NCI-H2171 (cell line): Measurements from ENCODE around the gene DNER.
"Not testable (repeated sequence)": the region's sequence is repeated elsewhere in the genome, so short reads cannot be mapped to it uniquely, and the experiment has no call there.

Source experiments
- DNase-seq: peaks from one replicate; lab custom pipeline; 2025; lab: John Stamatoyannopoulos, UW

Gene DNER

DNA sequence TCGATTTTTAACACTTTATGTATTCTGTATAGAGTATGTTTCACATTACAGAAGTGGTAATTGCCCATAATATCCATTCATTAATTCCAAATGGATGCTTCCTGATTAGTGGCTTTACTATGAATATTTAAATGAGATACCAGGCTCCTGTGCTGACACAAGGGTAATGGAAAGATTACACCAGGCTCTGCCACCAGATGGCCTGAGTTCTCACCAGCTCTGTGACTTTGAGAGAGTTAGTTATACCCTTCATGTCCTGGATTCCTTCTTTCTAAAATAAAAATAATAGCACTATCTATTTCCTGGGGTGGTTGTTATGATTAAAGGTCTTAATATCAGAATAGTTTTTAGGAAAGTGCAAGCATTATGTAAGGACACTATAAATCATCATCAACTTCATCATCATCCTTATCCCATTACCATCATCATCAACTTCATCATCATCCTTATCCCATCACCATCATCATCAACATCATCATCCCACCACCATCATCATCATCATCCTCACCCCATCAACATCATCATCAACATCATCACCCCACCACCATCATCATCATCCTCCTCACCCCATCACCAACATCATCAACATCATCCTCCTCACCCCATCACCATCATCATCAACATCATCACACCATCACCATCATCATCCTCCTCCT lies 151.8 kb downstream of the DNER start:
- DNase-seq, result no peak

DNA sequence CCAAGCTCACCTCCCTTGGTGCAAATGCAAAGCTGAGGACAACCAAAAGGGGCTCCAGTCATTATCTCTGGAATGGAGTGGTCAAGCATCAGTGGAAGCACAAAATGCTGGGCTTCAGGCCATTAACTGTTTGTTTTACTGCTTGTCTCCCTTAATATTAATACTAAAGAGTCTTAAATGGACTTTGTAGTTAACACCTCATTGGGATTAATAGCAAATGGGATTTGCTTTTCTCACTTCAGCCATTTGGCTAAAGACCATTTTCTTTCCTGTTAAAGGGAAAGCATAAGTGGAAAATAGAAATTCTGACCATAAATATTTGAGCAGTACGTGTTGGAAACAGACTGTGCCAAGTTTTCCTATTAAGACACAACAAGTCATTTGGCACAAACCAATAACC lies 154.4 kb downstream of the DNER start:
- no peak for DNase-seq

DNA sequence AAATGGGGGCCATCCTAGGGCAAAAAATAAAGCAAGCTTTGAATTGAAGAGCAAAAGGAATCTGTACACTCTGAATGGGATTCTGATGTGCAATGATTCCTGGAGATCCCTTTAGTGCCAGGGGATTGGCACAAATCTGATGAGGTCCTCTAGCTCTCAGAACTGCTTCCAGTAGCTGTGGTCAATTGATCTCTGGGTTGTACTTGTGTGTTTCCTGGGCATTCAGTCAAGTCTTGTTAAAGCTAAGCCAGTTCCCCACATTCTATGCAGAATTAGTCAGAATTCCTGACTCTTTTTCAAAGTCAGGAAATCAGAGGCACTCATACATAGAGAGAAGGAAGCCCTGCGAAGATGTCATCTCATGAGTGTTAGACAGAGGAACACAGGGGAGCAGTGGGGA lies 161.3 kb downstream of the DNER start:
- DNase-seq, result no peak

DNA sequence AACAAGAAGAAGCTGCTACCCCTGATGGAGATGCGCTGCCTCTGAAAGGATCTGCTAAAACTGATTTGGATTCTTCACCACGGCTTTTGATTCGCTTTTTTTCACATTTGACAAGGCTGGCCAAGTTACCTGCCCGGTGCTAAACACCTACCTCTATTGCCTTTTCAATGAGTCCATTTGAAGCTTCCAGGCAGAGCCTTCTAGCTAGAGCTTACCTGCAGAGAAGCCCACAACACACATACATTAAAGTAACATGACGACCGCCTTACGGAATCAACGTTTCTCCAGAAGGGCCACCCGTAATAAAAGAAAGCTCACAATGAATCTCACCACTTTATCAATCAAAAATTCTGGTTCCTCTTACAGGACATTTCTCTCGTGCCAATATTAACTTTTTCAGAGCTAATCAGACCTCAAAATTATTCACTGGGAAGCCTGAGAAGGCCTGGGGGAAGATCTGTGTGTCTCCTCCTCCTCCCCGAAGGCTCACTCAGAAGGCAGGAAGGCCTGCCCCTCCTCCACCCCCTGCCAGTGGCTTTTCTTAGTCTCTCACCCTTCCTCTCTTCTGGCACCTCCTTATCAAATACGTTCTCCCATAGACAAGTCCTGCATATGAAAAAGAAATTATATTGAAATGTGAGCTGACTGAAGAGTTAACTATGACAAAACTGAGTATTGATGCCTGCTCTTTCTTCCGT lies 171.0 kb downstream of the DNER start:
- no peak for DNase-seq

DNA sequence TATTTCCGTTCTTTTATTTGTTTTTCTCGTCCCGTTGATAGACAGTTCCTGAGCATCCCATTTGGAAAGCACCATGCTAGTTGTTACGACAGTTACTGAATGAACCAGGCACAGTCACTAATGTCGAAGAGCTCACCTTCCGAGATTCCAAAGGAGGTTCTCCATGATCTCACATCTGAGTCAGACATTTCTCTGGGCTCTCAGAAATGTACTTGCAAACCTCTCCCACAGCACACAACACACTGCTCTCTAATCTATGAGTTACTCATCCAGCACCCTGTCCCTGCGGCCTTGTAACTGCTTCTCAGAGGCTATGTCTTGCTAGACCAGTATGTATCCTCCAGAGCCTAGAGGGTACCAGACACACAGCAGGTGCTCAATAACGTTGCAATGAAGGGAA lies 174.7 kb downstream of the DNER start:
- DNase-seq, result no peak

DNA sequence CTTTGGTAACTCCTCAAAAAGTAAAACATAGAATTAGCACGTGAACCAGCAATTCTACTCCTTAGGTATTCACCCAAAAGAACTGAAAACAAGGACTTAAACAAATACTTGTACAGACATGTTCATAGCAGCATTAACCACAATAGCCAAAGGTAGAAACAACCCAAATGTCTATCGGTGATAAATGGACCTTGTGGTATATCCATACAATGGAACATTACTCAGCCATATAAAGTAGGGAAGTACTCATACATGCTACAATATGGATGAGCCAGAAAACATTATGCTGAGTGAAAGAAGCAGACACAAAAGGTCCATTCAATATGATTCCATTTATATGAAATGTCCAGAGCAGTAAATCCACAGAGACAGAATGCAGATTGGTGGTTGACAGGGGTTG lies 182.8 kb downstream of the DNER start:
- DNase-seq, result no peak

DNA sequence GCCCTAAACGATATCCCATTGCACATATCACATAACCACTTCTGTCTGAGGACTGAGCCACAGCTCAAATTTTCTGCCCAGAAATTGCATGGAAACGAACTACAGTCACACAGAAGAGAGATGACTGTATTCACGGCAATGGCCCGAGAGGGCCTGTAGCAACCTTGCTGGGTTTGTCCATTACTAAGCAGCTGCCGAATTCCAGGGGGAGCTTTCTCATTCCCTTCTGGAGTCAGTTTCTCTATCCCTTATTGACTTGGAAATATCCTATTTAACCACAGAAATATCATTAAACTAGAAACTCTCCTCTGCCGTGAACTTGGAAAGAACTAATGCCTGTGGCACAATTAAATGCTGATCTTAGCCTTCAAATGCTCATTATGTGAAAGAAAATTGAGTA lies 183.9 kb downstream of the DNER start:
- no peak for DNase-seq

DNA sequence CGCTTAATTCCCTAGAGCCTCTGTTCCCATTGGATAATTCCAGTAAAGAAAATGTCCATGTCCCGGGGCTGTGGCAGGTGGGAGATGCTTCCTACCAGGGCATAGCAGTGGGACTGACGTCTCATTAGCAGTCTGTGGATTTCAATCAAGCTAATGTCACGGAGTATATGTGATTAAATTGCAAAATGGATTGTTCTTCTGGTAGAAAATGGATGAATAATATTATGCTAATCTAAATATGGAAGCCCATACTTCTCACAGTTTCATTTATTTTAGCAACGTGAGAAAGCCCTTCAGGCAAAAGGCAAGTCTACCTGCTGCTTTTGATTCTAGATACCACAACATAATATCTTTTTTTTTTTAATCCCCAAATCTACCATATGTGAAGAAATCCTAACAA lies 185.5 kb downstream of the DNER start:
- no peak for DNase-seq

DNA sequence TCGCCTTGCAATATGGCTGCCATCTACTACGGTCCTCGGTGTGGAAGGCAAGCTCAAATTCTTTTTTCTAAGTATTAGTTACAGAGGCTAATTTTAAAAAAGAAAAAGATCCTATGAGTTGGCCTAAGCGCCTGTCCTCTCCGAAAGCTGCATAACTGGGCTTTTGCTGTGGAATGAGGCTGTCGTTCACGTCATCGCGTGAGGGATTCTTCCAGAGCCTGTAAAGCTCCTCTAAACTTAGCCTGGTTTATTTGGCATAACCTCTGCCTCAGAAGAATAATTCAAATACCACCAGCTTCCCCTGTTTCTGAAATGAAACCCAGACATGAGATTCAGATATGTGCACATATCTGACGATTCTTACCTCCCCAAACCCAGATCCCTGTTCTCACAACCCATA lies 187.4 kb downstream of the DNER start:
- no peak for DNase-seq

DNA sequence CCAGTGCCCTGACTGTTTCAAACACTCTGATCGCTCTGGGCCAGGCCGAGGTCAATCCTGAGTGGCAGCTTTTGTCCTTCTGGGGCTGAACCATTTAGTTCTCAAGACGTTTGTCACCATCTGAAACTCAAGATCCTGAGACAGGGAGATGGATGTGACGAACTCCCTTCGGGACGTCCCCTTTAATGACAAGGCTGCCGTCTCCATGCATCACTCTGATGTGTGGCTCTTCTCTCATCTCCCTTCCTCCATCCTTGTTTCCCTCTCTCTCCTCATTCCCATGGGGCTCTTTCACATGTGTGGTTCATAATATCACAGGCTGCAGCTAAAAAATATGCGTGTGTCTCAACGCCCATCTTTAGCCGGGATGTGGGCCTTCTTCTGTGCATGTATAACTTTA lies 189.6 kb downstream of the DNER start:
- DNase-seq, result no peak

DNA sequence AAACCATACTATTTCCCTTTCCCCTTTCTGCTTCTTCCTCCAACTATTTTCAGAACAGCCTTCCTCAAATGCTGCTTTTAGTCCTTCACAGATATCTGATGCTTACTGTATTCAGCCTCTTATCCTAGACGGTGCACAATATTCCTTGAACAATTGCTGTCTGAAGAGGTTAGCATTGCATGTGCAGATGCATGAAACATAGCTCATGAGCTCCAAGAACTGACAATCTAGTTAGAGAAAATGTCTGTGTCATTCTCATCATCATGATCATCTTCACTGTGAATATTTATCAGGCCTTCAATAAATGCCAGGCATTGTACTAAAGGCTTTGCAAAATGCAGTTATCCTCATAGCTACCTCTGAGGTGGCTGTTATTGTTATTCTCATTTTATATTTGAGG lies 190.7 kb downstream of the DNER start:
- DNase-seq, result no peak

DNA sequence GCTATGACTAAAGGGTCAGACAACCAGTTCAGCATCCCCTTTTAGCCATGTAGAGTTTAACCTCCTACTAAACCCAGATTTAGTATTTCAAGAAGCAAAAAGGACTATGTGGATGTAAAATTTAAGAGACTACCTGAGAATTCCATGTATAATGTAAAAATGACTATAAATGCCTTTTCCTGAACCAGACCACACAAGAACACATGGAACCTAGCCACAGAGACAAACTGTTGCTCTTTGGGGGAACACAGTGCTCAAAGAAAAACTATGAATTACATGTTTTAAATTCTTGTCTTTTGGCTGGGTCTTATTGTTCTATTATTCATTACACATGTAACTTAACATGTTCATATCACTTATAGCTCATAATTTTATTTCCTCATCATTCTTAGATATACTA lies 192.8 kb downstream of the DNER start:
- DNase-seq, result no peak

DNA sequence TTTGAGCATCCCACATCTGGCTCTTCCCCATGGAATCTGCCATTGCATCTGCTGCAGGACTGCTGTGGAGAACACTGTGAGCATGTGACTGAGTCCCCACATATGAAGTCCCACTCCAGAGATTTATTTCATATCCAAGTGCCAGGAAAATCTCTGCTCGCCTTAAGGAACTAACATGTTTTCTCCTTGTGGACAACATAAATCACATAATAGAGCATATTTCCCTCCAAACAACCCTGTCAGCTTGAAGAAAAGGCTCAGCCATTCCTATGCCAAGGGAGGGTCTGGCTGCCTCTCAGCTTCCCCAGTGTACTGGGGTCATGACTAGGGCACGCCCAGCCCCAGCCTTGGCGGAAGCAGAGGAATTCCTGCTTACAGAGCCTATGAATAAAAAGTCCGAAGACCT lies 193.7 kb downstream of the DNER start:
- no peak for DNase-seq

DNA sequence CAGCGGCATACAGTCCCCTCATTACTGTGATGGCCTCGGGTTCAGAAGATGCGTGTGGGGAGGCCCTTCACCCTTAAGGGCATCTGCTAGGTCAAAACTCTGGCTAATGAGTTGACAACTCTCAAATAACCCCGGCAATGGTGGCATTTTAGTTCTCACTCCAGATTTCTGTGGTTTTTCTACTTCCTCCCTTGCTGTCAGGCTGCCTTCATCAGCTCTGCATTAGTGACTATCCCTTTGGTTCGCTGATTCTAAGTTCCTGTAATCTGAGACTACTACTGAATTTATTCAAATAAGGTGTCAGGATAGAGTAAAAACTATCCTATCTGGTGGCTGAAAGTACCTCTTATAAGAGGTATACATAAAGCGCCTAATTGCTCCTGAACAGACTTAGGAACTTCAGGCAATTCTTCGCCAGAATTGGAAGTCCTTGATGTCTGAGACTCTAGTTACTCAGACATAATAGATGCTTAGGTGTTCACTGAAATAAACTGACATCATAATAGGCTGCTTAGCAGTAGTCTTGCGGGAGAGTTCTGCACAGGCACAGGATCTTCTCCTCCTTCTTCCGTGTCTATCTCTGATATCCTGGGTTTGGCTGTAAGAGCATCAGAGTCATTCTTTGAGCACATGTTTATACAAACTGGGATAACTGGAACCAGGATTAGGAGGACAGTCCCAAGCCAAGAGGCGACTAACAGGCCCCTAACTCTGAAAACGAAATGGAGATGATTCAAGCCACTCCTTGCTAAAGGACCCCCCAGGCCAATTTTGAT lies 194.5 kb downstream of the DNER start:
- DNase-seq, result no peak

DNA sequence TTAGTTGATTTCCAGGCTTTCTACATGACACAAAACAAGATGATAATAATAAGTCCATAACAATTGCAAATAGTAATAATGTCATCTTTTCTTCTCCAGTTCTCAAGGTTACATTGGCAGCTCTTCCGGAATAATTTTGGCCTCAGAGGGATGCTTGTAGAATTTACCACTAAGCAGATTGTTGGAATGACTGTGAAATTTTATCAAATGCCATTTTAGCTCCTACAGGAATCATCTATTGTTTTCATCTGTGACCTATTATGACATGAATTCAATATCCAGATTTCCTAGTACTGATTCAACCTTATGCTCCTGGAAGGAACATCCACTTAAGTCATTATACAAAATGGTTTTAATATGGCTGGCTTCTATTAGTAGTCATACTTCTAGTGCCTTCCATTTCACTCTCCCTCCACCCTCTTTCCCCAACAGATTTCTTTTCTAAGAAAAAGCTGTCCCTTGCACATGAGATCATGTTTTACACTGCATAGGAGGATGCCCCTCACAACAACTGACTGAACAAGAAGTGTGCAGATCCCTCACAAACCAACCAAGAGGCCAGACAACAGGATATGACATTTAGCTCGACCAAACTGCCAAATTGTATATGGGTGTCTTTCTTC lies 200.0 kb downstream of the DNER start:
- no peak for DNase-seq

DNA sequence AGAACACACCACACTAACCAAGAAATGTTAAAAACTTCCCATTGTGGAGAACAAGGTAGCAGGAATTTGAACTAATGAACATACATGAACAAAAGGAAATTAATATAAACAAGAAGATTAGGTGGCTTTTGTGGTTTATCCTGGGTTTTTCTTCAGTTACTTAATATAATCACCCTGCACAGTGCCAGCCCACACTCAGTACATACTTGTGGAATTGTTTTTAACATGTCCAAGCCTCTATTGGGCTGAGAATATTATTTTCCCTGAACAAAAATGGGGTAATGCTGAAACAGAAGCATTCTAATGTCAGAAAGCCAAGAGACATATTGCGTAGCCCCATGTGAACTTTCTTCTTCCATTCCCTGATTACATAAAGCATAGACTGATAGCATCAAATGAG lies 202.8 kb downstream of the DNER start:
- no peak for DNase-seq

DNA sequence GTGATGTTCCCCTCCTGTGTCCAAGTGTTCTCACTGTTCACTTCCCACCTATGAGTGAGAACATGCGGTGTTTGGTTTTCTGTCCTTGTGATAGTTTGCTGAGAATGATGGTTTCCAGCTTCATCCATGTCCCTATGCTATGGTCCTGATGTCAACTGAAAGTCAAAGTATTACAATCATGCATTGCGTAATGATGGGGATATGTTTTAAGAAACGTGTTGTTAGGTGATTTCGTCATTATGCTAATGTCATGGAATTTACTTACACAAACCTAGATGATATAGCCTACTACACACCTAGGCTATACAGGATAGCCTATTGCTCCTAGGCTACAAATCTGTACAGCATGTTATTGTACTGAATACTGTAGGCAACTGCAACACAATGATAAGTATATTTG lies 207.7 kb downstream of the DNER start:
- not testable (repeated sequence) for DNase-seq

DNA sequence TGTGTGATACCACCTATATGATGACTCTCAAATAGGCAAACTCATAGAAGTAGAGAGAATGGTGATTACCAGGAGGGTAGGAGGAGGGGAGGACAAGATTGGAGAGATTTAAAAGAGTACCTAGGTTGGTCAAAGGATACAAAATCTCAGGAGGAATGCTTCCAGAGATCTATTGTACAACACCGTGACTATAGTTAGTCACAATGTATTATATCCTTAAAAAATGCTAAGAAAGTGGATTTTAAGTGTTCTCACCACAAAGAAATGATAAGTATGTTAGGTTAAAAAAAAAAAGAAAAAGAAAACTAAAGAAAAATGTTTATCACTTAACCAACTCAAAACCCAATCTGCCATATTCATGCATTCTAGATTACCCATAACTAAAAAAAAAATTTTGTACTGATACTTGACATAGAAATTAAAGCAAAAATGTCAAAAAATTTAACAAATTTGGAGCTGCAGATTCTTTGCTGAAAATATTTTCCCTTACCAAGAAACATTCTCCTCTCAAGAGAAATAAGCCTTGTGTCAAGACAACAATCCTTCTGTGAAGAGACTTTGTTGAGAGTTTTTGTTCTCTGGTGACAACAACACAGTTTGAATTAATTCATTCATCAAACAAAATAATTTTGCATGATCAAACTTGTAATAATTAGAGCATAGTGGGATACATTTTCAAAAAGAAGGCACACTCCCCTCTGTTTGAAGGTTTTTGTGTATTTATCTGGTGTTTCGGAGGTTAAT lies 213.1 kb downstream of the DNER start:
- no peak for DNase-seq

DNA sequence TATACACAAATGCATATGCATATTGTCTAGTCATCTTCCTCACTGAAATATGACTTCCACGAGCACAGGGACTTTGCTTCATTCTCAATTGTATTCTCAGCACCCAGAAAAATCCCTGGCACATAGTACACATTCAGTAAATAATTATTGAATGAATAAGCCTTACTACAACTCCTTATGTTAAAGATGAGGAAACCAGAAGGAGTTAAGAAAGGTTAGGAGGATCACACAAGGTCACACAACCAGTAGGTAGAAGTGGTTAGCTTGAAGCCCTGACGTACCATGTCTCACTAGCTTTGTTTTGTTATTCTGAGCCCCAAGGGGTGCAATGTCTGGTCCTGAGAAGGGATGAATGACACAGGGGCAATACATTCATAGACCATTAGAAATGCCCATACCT lies 222.3 kb downstream of the DNER start:
- DNase-seq, result no peak

DNA sequence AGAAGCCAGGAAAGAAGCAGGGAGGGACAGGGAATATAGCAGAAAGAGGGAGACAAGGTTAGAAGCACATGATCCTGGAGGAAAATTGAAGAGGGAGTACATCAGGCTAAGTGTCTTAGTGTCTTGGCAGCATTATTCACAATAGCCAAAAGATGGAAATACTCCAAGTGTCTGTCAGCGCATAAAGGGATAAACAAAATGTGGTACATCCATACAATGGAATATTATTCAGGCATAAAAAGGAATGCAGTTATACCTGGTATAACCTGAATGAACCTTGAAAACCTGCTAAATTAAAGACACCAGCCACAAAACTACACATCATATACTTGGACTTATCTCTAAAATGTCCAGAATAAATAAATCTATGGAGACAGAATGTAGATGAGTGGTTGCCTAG lies 224.2 kb downstream of the DNER start:
- DNase-seq, result no peak

DNA sequence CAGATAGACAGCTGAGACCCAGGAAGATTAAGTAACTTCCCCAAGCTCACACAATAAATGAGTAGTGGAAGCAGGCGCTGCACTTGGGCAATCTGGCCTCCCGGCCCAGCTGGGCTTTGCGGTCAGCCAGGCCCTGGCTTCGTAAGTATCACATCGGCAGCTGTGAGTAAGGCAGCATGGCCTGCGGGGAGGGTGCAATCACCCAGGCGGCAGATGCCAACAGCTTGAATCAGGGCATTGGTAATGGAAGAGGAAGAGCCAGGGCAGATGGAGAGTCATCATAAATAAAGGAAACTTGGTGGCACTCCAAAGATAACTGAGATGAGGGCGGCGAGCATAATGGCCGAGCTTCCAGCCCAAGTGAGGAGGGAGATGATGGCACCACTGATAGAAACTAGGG lies 225.3 kb downstream of the DNER start:
- DNase-seq, result no peak

DNA sequence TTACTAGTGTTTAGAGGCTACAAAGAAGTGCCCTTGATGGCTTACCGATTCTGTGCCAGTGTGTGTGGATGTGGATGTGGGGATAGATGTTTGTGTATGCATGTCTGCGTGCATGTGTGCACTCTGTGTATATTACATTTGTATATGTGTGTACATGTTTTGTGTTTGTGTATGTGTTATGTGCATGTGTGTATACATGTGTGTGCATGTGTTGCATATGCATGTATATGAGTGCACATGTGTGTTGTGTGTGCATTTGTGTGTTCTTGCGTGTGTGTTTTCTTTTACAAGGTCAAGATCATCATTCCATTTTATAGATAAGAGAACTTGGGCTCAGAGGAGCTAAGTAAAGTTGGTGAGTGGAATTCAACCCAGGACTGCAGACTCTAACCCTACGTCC lies 226.1 kb downstream of the DNER start:
- no peak for DNase-seq
